HG03378 (cell line): ENCODE data around the gene LGR5.
"Not testable (repeated sequence)": the region's sequence is repeated elsewhere in the genome, so short reads cannot be mapped to it uniquely, and the experiment has no call there.

Source experiments
- ATAC-seq: cut with Tn5 transposase; IDR thresholded peaks from one replicate; pipeline ENCODE4 v1.9.1; 2021; ENCODE audit warnings: mild to moderate bottlenecking, moderate library complexity; ENCODE audit not compliant: unreplicated experiment

LGR5 gene

GRCh38 chr12:71546322-71546861, 106.8 kb downstream of the LGR5 start:
- no peak for ATAC-seq

- no peak for ATAC-seq
Measured at GRCh38 chr12:71548893-71549292, 109.3 kb downstream of the LGR5 start.

GRCh38 chr12:71551529-71551928, 111.9 kb downstream of the LGR5 start:
- ATAC-seq: no peak

- no peak for ATAC-seq
Measured at GRCh38 chr12:71552728-71553501, 113.3 kb downstream of the LGR5 start.

- no peak for ATAC-seq
Measured at GRCh38 chr12:71555191-71555590, 115.6 kb downstream of the LGR5 start.

GRCh38 chr12:71555789-71556188, 116.2 kb downstream of the LGR5 start:
- not testable (repeated sequence) for ATAC-seq

- no peak for ATAC-seq
Measured at GRCh38 chr12:71556448-71556847, 116.8 kb downstream of the LGR5 start.

GRCh38 chr12:71556875-71557274, 117.3 kb downstream of the LGR5 start:
- no peak for ATAC-seq

GRCh38 chr12:71558445-71558844, 118.8 kb downstream of the LGR5 start:
- ATAC-seq: no peak

GRCh38 chr12:71562676-71563595, 123.3 kb downstream of the LGR5 start:
- no peak for ATAC-seq

- ATAC-seq: no peak
Measured at GRCh38 chr12:71565535-71565934, 125.9 kb downstream of the LGR5 start.

GRCh38 chr12:71566655-71567054, 127.1 kb downstream of the LGR5 start:
- ATAC-seq: no peak

GRCh38 chr12:71567537-71567936, 127.9 kb downstream of the LGR5 start:
- no peak for ATAC-seq

GRCh38 chr12:71569885-71570284, 130.3 kb downstream of the LGR5 start:
- ATAC-seq: not testable (repeated sequence)

GRCh38 chr12:71576496-71576895, 136.9 kb downstream of the LGR5 start:
- ATAC-seq: no peak

- ATAC-seq: no peak
Measured at GRCh38 chr12:71578694-71579258, 139.2 kb downstream of the LGR5 start.

- no peak for ATAC-seq
Measured at GRCh38 chr12:71581206-71581605, 141.6 kb downstream of the LGR5 start.

GRCh38 chr12:71582925-71583324, 143.3 kb downstream of the LGR5 start:
- ATAC-seq: no peak

GRCh38 chr12:71584356-71584755, 144.8 kb downstream of the LGR5 start:
- no peak for ATAC-seq

GRCh38 chr12:71585218-71585617, 145.6 kb downstream of the LGR5 start:
- no peak for ATAC-seq

- ATAC-seq: no peak
Measured at GRCh38 chr12:71587012-71587411, 147.4 kb downstream of the LGR5 start.
